Esophagus (tissue), 2 donors: ENCODE results near the gene NTF4. TPM values are rescaled to one million over a fixed set of nuclear protein-coding genes. Genes with fewer than 3 reads are reported as not detected.
A peak's percentile ranks its signal among the peaks of the same experiment; 100 is the strongest.

Experiments used
- H3K27ac ChIP-seq, 2 donors: one replicate each; pipeline ENCODE4 v1.5.1; 2013; ENCODE audit warnings: low read depth in 2 of 2, mild to moderate bottlenecking in 2 of 2, inconsistent platforms in 1 of 2, low read length in 1 of 2, moderate library complexity in 1 of 2
- H3K27me3 ChIP-seq, 2 donors: one replicate each; pipeline ENCODE4 v1.6.1; 2013; ENCODE audit warnings: low read length in 2 of 2, control low read depth in 1 of 2, mild to moderate bottlenecking in 1 of 2; ENCODE audit not compliant: insufficient read depth in 2 of 2, control insufficient read depth in 1 of 2
- H3K36me3 ChIP-seq, 2 donors: one replicate each; pipeline ENCODE4 v1.6.1; 2013; ENCODE audit warnings: low read length in 1 of 2; ENCODE audit not compliant: control insufficient read depth in 2 of 2, insufficient read depth in 2 of 2
- H3K4me1 ChIP-seq, 2 donors: one replicate each; pipeline ENCODE4 v1.6.1; 2013; ENCODE audit warnings: low read length in 1 of 2; ENCODE audit not compliant: control insufficient read depth in 2 of 2, insufficient read depth in 2 of 2
- H3K4me3 ChIP-seq, 2 donors: one replicate each; pipeline ENCODE4 v1.5.1; 2013; ENCODE audit warnings: low read length in 2 of 2, mild to moderate bottlenecking in 2 of 2, low read depth in 1 of 2, moderate library complexity in 1 of 2
- H3K9me3 ChIP-seq, 2 donors: one replicate each; pipeline ENCODE4 v1.6.1; 2013; ENCODE audit warnings: mild to moderate bottlenecking in 2 of 2, low read depth in 1 of 2, low read length in 1 of 2, moderate library complexity in 1 of 2; ENCODE audit not compliant: control insufficient read depth in 2 of 2, insufficient read depth in 1 of 2
- WGBS, 2 donors: extraction: QIAGEN DNeasy Blood & Tissue Kit; methylation state at CpG; one replicate each; pipeline ENCODE4 v1.1.7; 2013; 5-methylcytosine and 5-hydroxymethylcytosine counted together
- polyA plus RNA-seq, 2 donors: library from polyadenylated mRNA; stranded (reverse); fragments of 200-250 nt; gene quantifications; one replicate each; pipeline ENCODE4 v1.2.3, GENCODE V29; 2013
- donor health status: healthy with polysubstance abuse.
- donor health status: Bipolar disorder and iron deficiency.

NTF4 gene
- polyA plus RNA-seq, 2 donors: 7.7 to 20.0 TPM

DNA sequence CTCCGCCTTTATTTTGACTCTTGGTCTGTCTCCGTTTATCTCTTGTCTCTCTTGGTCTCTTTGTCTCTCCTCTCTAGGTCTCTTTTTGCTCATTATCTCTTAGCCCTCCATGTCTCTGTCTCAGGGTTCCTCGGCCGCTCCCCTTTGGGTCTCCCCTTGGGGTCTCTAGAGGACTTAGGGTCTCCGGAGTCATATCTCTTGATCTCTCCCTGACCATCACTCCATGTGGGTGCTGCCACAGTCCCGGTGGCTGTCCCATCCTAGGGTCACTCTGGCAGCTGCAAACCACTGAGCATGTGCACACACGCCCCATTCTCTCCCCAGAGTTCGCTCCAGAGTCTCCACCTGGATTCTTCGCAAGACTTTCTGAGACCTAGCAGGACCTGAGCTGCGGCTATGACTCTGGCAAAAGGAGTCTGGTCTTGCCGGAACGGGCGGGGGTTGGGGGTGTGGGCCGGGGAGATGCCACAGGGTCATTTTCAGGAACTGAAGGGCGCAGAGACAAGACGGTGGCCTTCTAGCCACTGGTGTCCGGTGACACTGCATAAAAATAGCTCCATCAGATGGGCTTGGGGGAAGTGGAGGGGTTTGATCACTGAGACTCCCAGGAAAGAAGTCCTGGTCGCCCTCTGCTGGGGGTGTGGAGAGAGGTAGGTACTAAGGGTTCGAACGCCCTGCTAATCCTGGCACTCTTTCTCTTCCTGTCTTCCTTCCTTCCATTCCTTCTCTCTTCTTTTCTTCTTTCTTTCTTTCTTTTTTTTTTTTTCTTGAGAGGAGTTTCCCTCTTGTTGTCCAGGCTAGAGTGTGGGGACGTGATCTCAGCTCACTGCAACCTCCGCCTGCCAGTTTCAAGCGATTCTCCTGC is 9.1 kb upstream of the NTF4 start:
- 51 to 52% methylated on average over 23 of the region's 23 CpGs for WGBS, 2 donors
- H3K36me3 ChIP-seq: no peaks in the 10 kb centered on the region
- H3K27ac ChIP-seq: no peak overlapping the region
- no peak overlapping the region for H3K4me3 ChIP-seq
- peaks cover 0 to 6% of the 10 kb centered on the region in 2 donors for H3K4me1 ChIP-seq
- H3K9me3 ChIP-seq: peaks cover 0 to 10% of the 10 kb centered on the region in 2 donors
- H3K27me3 ChIP-seq: peaks cover 0 to 12% of the 10 kb centered on the region in 2 donors

GRCh38 chr19:49071860-49072547 is 7.4 kb upstream of the NTF4 start:
- Histone ChIP-seq H3K27ac (no peak overlapping the region), H3K27me3 (peaks cover 0 to 12% of the 10 kb centered on the region in 2 donors), H3K9me3 (peaks cover 0 to 10% of the 10 kb centered on the region in 2 donors), H3K4me1 (peaks cover 0 to 6% of the 10 kb centered on the region in 2 donors), H3K36me3 (no peaks in the 10 kb centered on the region), H3K4me3 (peak overlapping the region; percentile 22 to 35)
- 5 to 7% methylated on average over 85 to 93 of the region's 93 CpGs for WGBS, 2 donors

DNA sequence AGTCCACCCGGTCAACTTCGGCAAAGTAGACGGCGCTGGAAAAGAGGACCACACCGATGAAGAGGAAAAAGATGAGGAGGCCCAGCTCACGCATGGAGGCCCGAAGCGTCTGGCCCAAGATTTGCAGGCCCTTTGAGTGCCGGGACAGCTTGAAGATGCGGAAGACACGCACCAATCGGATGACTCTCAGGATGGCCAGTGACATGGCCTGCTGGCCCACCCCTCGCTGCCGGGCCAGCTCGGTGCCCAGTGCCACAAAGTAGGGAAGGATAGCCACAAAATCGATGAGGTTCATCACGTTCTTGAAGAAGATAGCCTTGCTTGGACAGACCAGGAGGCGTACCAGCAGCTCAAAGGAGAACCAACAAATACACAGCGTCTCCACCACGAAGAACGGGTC is 5.8 kb upstream of the NTF4 start:
- Histone ChIP-seq H3K4me1 (peaks cover 0 to 6% of the 10 kb centered on the region in 2 donors), H3K36me3 (no peaks in the 10 kb centered on the region), H3K27ac (no peak overlapping the region), H3K27me3 (peaks cover 0 to 12% of the 10 kb centered on the region in 2 donors), H3K9me3 (peaks cover 0 to 10% of the 10 kb centered on the region in 2 donors), H3K4me3 (no peak overlapping the region)
- 96% methylated on average over 21 of the region's 21 CpGs for WGBS, 2 donors

DNA sequence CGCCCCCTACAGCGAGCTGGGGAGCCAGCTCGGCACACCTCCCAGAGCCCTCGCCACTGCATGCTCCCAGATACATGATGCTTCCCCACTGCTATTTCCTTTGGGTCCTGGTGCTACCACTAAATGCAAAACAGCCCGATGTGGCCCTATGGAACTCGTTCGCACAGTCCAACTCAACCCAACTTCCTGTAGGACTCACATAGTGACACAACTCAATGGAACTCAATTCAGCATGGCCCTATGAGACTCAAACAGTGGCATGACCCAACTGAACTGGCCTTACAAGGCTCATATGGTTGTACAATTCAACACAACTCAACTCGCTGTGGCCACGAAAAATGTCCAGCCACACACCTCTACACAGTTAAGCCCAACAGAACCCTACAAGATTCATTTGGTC is 4.4 kb upstream of the NTF4 start:
- Histone ChIP-seq H3K9me3 (peaks cover 0 to 10% of the 10 kb centered on the region in 2 donors), H3K36me3 (no peaks in the 10 kb centered on the region), H3K27me3 (peaks cover 0 to 12% of the 10 kb centered on the region in 2 donors), H3K27ac (no peak overlapping the region), H3K4me3 (no peak overlapping the region), H3K4me1 (peaks cover 3 to 6% of the 10 kb centered on the region in 2 donors)
- 89 to 97% methylated on average over 9 of the region's 9 CpGs for WGBS, 2 donors

- H3K36me3 ChIP-seq: no peaks in the 10 kb centered on the region
- H3K4me3 ChIP-seq: no peak overlapping the region
- H3K9me3 ChIP-seq: peaks cover 0 to 10% of the 10 kb centered on the region in 2 donors
- 47 to 65% methylated on average over 3 of the region's 3 CpGs for WGBS, 2 donors
- H3K4me1 ChIP-seq: peaks cover 3 to 6% of the 10 kb centered on the region in 2 donors
- peaks cover 0 to 6% of the 10 kb centered on the region in 2 donors for H3K27me3 ChIP-seq
- H3K27ac ChIP-seq: no peak overlapping the region
Measured at GRCh38 chr19:49067554-49067953, 2.9 kb upstream of the NTF4 start.

- no peak overlapping the region for H3K27ac ChIP-seq
- WGBS, 2 donors: 61 to 68% methylated on average over 13 of the region's 13 CpGs
- peaks cover 0 to 3% of the 10 kb centered on the region in 2 donors for H3K4me1 ChIP-seq
- H3K36me3 ChIP-seq: no peaks in the 10 kb centered on the region
- H3K27me3 ChIP-seq: no peaks in the 10 kb centered on the region
- no peak overlapping the region for H3K4me3 ChIP-seq
- H3K9me3 ChIP-seq: peaks cover 0 to 7% of the 10 kb centered on the region in 2 donors
Measured at GRCh38 chr19:49065905-49066512, 1.4 kb upstream of the NTF4 start.

DNA sequence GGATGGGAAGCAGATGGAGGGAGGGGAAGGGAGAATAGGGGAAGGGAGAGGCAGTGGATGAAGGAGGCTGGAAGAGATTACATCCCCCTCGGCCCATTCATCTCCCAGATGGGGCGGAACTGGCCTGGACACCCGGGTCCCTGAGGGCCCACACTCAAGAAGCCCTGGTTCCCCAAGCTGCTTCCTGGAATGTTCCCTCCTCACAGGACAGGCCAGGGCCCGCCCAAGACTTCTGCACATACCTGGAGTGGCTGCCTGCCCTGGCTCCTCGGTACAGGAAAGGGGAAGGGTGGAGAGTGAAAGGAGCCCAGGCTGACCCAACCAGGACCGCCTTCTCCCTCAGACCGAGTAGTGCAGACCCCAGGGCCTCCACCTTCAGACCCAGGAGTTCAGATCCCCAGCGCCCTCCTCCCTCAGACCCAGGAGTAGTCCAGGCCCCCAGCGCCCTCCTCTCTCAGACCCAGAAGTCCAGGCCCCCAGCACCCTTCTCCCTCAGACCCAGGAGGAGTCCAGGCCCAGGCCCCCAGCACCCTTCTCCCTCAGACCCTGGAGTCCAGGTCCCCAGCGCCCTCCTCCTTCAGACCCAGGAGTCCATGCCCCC is 489 bp downstream of the NTF4 start:
- Histone ChIP-seq H3K4me3 (peak overlapping the region; percentile 37 to 39), H3K36me3 (no peaks in the 10 kb centered on the region), H3K27ac (peak overlapping the region; percentile 74 to 76), H3K9me3 (no peaks in the 10 kb centered on the region), H3K4me1 (peaks cover 0 to 3% of the 10 kb centered on the region in 2 donors), H3K27me3 (no peaks in the 10 kb centered on the region)
- WGBS, 2 donors: 38 to 43% methylated on average over 10 of the region's 10 CpGs

DNA sequence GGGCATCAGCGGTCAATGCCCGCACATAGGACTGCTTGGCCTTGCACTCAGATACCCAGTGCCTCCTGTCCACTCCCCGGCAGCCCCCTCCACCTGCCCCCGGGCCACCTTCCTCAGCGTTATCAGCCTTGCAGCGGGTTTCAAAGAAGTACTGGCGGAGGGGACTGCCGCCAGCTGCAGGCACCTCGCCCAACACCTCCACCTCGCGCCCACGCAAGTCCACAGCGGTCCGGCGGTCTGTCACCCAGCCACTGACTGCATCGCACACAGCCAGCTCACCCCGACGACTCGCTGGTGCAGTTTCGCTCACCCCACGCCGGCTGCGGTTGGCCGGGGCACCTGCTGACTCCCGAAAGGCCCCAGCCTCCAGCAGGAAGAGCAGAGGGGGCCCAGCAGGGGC is 3.2 kb downstream of the NTF4 start:
- peaks cover 3 to 11% of the 10 kb centered on the region in 2 donors for H3K4me1 ChIP-seq
- no peaks in the 10 kb centered on the region for H3K36me3 ChIP-seq
- H3K9me3 ChIP-seq: no peaks in the 10 kb centered on the region
- no peak overlapping the region for H3K4me3 ChIP-seq
- WGBS, 2 donors: 73 to 78% methylated on average over 25 of the region's 25 CpGs
- no peaks in the 10 kb centered on the region for H3K27me3 ChIP-seq
- no peak overlapping the region for H3K27ac ChIP-seq

DNA sequence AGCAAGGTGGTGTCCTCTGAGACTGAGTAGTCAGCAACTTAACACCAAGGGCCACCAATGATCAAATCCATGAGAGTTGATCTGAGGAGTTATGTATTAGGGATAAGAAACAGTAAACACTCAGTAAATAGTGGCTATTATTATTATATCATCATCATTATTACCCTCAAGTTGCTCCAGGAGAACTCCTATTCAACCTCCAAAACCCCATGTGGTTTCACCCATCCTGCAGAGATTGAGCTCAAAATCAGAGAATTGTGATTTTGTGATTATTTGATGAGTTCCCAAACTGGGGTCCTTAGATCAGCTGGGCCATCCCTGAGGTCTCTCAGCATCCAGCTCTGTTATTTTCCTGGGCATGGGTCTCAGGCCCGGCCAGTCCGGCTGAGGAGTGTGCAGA is 3.6 kb downstream of the NTF4 start:
- H3K27ac ChIP-seq: no peak overlapping the region
- H3K36me3 ChIP-seq: no peaks in the 10 kb centered on the region
- H3K27me3 ChIP-seq: no peaks in the 10 kb centered on the region
- WGBS, 2 donors: 95 to 98% methylated on average over 2 of the region's 2 CpGs
- H3K4me3 ChIP-seq: no peak overlapping the region
- H3K9me3 ChIP-seq: no peaks in the 10 kb centered on the region
- peaks cover 3 to 16% of the 10 kb centered on the region in 2 donors for H3K4me1 ChIP-seq
